Liver (tissue), 3 donors: ENCODE measurements around the gene ROPN1B.

Experiments
- NR2F2 ChIP-seq: IDR thresholded peaks from 2 replicates; pipeline ENCODE4 v1.6.1; 2016; ENCODE audit warnings: antibody characterized with exemption
- TF ChIP-seq, protein P1 (sequence below): fragments of 150-350 bp; IDR thresholded peaks from 2 replicates; pipeline ENCODE4 v1.5.1; 2017; ENCODE audit warnings: improper control_type of control experiment, low read depth, low read length; ENCODE audit not compliant: missing input control
- donor health status: healthy.
- donor health status: healthy.

DNA sequence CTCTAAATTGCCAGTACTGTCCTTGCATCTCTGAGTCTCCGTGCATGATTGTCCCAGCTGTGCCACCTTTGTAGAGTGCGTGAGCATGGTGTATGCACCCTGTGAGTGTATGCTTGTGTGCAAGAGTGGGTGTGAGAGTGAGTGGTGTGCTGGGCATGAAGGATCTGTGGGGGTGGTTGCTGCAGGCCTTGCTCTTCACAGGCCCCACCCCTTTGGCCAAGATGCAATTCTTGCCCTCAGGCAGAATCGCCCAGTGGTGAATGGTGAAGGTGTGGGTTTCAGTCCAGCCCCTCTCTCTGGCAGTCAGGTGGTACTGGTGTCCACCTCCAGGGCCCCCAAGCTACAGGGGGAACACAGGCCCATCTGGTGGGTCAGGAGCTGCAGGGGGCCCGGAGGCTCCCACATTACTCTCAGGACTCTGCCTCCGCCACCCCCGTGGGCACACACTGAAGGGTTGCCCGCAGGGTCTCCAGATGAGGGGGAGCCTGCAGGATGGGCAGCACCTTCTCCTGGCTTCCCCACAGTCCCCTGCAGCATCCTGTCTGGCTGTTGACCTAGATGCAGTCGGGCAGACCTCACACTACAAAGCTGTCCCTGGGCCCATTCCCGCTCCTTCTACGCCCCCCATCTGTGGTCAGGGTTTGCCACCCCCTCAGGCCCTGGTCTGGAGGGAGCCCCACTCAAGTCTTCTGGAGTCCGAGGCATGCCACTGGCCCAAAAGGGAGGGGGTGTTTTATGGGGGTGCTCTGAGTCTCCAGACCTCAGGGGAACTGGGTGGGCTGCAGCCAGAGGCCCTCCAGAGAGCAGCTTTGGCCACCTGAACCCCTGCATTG is 8.3 kb upstream of the ROPN1B start:
- TF ChIP-seq, protein P1, sequence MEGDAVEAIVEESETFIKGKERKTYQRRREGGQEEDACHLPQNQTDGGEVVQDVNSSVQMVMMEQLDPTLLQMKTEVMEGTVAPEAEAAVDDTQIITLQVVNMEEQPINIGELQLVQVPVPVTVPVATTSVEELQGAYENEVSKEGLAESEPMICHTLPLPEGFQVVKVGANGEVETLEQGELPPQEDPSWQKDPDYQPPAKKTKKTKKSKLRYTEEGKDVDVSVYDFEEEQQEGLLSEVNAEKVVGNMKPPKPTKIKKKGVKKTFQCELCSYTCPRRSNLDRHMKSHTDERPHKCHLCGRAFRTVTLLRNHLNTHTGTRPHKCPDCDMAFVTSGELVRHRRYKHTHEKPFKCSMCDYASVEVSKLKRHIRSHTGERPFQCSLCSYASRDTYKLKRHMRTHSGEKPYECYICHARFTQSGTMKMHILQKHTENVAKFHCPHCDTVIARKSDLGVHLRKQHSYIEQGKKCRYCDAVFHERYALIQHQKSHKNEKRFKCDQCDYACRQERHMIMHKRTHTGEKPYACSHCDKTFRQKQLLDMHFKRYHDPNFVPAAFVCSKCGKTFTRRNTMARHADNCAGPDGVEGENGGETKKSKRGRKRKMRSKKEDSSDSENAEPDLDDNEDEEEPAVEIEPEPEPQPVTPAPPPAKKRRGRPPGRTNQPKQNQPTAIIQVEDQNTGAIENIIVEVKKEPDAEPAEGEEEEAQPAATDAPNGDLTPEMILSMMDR = no peak
- no peak for TF ChIP-seq NR2F2
